Activated gamma-delta T cell treated with anti-CD3 and anti-CD28 coated beads, Interleukin-2, amount 50 U/mL, for 16 hours (primary cell): ENCODE data around the gene GLRX.
"Not testable (repeated sequence)": the region's sequence is repeated elsewhere in the genome, so short reads cannot be mapped to it uniquely, and the experiment has no call there.

Source experiments
- DNase-seq: peaks from one replicate; pipeline ENCODE4 v3.0.0-alpha.2; 2020; ENCODE audit warnings: low read depth

GLRX gene

GRCh38 chr5:95852567-95852966, 30.0 kb upstream of the GLRX start:
- DNase-seq = no peak

- DNase-seq = not testable (repeated sequence)
Observed at GRCh38 chr5:95851141-95851540, 28.6 kb upstream of the GLRX start.

- DNase-seq = no peak
Observed at GRCh38 chr5:95850391-95850894, 27.9 kb upstream of the GLRX start.

GRCh38 chr5:95848701-95849100, 26.2 kb upstream of the GLRX start:
- no peak for DNase-seq

- DNase-seq = no peak
Observed at GRCh38 chr5:95847261-95847592, 24.7 kb upstream of the GLRX start.

- DNase-seq = peak; percentile 57
Observed at GRCh38 chr5:95846554-95847260, 24.2 kb upstream of the GLRX start.

GRCh38 chr5:95845391-95845790, 22.9 kb upstream of the GLRX start:
- no peak for DNase-seq

DNA sequence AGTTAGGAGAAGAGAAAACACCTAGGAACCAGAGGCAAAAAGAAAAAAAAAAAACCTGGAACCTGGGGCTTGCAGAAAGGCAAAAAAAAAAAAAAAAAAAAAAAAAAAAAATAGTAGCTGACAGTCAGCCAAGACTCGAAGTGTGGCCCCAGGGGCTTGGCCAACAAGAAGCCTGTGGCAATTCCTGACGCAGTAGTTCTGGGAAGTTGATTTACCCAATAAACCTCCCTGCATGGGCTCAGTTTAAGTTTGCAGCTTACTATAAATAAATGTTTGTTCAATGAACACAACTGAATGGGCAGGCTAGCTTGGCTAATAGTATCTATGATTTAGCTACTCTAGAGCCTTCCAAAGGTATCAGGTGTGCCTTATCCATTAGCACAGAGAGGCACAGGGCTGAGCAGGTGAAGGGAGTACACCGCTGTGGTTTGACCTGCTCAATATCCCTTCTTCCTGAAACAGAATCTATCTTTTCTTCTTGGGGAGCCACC, 21.3 kb upstream of the GLRX start:
- DNase-seq = no peak

DNA sequence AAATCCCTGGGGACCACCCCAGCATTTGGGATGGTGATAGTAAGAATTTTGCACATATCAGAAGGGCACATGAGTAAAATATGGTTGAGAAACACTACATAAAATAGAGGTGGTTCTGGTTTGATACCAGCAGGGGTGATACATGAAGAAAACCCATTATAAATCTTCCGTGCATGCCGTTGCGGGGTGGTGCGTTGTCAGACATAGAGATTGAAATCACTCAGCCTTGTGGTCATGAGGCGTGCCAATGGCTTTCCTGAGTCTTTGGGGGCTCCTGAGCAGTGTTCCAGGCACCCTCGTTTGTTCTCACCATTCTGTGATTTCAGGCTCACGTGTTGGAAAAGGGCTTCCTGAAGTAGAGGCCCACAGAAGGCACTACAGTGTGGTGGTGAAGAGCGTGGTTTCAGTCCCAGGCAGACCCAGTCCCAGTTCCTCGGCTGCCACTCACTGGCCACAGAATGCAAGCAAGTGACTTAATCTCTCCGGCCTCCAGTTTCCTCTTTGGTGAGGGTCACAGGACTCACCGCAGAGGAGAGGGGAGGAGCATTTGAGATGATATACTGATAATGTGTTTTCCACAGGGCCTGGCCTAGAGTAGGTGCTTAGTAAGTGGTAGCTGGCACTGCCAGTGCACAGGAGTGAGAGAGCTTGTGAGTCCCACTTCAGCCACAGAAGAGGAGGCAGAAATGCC, 20.5 kb upstream of the GLRX start:
- peak; percentile 42 for DNase-seq

- DNase-seq = no peak
Observed at GRCh38 chr5:95841914-95842812, 19.6 kb upstream of the GLRX start.

GRCh38 chr5:95840956-95841705, 18.6 kb upstream of the GLRX start:
- DNase-seq = no peak

DNA sequence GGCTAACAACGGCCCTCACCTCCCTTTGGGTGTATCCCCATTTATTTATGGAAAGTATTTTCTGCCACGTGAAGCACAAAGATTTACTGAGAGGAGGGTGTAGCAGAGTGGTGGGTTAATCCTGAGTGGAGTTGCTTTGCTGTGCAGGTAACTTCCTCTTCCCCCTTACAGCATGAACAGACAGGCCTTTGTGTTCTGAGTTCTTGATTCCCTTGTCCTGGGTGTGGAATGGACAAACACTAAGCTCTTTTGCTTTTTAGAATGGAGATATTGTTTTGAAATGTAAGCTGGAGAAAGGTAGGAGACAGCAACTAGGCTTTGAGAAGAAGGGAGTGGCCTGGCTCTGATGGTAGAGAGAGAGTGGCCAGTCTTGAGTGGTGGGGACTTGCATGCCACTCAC, 17.1 kb upstream of the GLRX start:
- DNase-seq = no peak

DNA sequence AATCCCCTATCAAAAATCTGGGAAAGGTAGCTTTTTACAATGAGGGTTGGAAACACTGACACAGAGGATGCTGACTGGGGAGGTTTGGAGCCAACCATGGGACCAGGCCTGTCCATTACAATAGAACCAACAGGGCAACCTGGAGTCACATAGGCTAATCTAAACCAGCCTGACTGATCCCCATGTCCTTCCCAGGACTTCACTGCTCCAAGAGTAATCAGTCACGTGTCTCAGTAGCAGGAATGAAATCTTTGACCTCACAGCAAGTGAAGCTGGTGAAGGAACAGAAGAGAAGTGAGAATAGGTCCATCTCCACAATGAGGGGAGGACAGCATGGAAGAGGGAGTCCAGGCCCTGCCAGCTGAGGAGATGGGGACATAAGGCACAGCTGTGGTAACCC, 16.0 kb upstream of the GLRX start:
- DNase-seq = no peak

GRCh38 chr5:95838001-95838520, 15.5 kb upstream of the GLRX start:
- no peak for DNase-seq

DNA sequence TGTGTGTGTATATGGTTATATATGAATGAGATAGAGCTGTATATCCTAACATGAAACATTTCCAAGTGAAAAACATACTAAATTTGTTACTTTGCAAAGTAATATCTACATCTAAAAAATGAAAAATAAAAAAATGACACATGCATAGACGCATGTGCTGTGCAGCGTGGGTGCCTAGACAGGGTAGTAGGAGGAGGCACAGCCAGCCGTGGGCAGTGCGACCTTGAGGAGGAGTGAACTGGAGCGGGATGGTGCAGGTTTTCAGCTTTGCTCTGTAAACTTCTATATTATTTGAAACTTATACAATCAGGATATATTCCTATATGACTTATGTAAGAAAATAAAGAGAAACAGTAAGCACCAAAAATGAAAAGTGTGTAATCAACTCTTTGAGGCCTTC, 15.0 kb upstream of the GLRX start:
- no peak for DNase-seq

- not testable (repeated sequence) for DNase-seq
Observed at GRCh38 chr5:95836971-95837370, 14.4 kb upstream of the GLRX start.

DNA sequence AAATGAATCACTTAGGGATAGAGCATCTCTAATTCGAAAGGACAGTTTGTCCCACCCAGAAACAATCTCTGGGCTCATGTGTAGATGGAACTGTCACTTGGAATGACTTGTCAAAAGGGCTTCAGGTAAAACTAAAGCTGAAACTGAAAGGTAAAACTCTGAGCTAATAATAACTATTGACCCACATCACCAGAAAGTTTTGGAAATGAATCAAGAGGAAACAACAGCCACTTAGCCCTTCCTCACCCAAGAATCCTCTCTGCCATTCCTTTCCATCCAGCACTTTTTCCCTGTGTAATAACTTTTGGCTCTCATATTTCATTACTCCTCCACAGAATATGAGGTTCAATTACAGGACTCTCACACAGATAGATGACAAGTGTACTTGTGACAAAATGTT, 14.0 kb upstream of the GLRX start:
- DNase-seq = no peak

GRCh38 chr5:95835682-95836385, 13.3 kb upstream of the GLRX start:
- no peak for DNase-seq

- DNase-seq = no peak
Observed at GRCh38 chr5:95832664-95833063, 10.1 kb upstream of the GLRX start.

GRCh38 chr5:95830226-95830625, 7.7 kb upstream of the GLRX start:
- DNase-seq = no peak

DNA sequence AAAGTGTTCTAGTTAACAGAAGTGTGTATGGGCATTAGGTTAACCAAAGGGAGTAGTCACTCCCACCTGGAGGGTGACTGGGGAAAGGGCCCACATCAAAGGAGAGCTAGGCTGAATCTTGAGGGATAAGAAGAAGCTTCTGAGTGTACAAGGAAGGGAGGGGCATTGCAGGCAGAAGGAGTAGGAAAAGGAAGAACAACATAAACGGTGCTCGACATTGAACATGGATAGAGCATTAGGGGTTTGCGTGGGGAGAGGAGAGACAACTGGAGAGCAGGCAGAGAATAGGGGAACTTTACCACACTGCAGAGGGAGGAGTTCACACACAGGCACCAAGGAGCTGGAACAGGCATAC, 5.3 kb upstream of the GLRX start:
- DNase-seq = no peak
